Lower leg skin (tissue), 3 donors: ENCODE results near the gene CTNNBL1.

Source experiments
- POLR2A ChIP-seq, 2 donors: fragments of 450-650 bp; IDR thresholded peaks; one replicate each; pipeline ENCODE4 v1.6.1; 2016 to 2017; ENCODE audit warnings: antibody characterized with exemption in 2 of 2, mild to moderate bottlenecking in 1 of 2, moderate library complexity in 1 of 2
- TF ChIP-seq, protein P1 (sequence below), 3 donors: fragments of 450-650 bp; IDR thresholded peaks; one replicate each; pipeline ENCODE4 v1.5.1; 2016; ENCODE audit warnings: antibody characterized with exemption in 3 of 3, mild to moderate bottlenecking in 3 of 3, moderate library complexity in 2 of 3

DNA sequence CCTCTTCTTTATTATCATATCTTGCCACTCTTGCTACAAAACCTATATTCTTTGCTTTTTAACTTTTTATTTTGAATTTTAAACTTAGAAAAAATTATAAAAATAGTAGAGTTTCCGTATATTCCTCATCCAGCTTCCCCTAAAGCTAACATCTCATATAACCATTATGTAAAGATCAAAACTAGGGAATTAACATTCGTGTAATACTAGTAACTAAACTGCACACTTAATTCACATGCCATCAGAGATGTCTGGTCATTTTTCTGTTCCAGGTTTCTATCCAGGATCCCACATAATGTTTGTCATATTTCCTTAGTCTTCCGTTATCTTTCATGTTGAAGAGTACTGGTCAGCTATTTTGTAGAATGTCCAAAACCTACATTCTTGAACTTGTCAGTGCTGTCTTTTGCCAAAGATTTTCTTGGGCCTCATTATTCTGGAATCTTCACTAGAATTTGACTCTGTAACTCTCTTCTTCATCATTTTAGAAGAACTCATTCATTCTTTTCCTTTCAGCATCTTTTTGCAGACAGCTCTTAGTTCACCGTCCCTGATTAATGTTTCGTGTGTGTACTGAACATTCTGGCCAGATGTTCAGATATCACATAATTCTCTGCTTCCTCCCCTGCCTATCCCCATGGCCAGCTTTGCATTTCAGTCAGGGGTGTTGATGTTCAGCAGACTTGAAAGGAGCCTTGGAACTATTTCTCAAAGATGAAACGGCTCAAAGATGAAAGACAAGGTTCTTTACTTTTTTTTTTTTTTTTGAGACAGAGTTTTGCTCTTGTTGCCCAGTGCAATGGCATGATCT lies 9.4 kb downstream of the CTNNBL1 start:
- TF ChIP-seq, protein P1, sequence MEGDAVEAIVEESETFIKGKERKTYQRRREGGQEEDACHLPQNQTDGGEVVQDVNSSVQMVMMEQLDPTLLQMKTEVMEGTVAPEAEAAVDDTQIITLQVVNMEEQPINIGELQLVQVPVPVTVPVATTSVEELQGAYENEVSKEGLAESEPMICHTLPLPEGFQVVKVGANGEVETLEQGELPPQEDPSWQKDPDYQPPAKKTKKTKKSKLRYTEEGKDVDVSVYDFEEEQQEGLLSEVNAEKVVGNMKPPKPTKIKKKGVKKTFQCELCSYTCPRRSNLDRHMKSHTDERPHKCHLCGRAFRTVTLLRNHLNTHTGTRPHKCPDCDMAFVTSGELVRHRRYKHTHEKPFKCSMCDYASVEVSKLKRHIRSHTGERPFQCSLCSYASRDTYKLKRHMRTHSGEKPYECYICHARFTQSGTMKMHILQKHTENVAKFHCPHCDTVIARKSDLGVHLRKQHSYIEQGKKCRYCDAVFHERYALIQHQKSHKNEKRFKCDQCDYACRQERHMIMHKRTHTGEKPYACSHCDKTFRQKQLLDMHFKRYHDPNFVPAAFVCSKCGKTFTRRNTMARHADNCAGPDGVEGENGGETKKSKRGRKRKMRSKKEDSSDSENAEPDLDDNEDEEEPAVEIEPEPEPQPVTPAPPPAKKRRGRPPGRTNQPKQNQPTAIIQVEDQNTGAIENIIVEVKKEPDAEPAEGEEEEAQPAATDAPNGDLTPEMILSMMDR (IDR thresholded peaks at IDR 0.05), result no peak
- no peak for TF ChIP-seq POLR2A (IDR thresholded peaks at IDR 0.05)
